ENCODE results near the gene PEDS1. TPM values are rescaled to one million over a fixed set of nuclear protein-coding genes. Genes with fewer than 3 reads are reported as not detected.

Gene PEDS1
- total and polyA plus RNA-seq, 2 of the 13 experiments (the other 11 are each of a cell fraction or from before 2014, with no cell fraction given) = 30.5 to 93.9 TPM

GRCh38 chr20:50115041-50115512 lies 38.4 kb downstream of the PEDS1 start (continued):
- TF ChIP-seq, protein P1, sequence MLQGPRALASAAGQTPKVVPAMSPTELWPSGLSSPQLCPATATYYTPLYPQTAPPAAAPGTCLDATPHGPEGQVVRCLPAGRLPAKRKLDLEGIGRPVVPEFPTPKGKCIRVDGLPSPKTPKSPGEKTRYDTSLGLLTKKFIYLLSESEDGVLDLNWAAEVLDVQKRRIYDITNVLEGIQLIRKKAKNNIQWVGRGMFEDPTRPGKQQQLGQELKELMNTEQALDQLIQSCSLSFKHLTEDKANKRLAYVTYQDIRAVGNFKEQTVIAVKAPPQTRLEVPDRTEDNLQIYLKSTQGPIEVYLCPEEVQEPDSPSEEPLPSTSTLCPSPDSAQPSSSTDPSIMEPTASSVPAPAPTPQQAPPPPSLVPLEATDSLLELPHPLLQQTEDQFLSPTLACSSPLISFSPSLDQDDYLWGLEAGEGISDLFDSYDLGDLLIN (CRISPR knock-in tag; IDR thresholded peaks at IDR 0.05; ENCODE audit: borderline replicate concordance) = no peak
- TF ChIP-seq ZNF17 (CRISPR knock-in tag; IDR thresholded peaks at IDR 0.05) = no peak
- TF ChIP-seq TMF1 (CRISPR knock-in tag; IDR thresholded peaks at IDR 0.05; ENCODE audit: low read depth) = no peak
- TF ChIP-seq, protein P2, sequence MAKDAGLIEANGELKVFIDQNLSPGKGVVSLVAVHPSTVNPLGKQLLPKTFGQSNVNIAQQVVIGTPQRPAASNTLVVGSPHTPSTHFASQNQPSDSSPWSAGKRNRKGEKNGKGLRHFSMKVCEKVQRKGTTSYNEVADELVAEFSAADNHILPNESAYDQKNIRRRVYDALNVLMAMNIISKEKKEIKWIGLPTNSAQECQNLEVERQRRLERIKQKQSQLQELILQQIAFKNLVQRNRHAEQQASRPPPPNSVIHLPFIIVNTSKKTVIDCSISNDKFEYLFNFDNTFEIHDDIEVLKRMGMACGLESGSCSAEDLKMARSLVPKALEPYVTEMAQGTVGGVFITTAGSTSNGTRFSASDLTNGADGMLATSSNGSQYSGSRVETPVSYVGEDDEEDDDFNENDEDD (CRISPR knock-in tag; IDR thresholded peaks at IDR 0.05; ENCODE audit: borderline replicate concordance) = no peak
- TF ChIP-seq CEBPG (CRISPR knock-in tag; IDR thresholded peaks at IDR 0.05) = peak; percentile 13; the same call in 1 of the 2 replicates
- TF ChIP-seq ZNF547 (CRISPR knock-in tag; IDR thresholded peaks at IDR 0.05) = 0 out of 2 replicates have a peak, but pooled peaks have one; percentile 74
- TF ChIP-seq JDP2 (CRISPR knock-in tag; IDR thresholded peaks at IDR 0.05; ENCODE audit: borderline replicate concordance) = no peak
- 0 out of 2 replicates have a peak, but pooled peaks have one; percentile 23 for TF ChIP-seq ZNF44 (CRISPR knock-in tag; IDR thresholded peaks at IDR 0.05)
- TF ChIP-seq HHEX (CRISPR knock-in tag; IDR thresholded peaks at IDR 0.05) = no peak
- TF ChIP-seq ZNF263 (CRISPR knock-in tag; IDR thresholded peaks at IDR 0.05) = no peak
- no peak for TF ChIP-seq ZBTB46 (CRISPR knock-in tag; IDR thresholded peaks at IDR 0.05; ENCODE audit: borderline replicate concordance)
- 0 out of 2 replicates have a peak, but pooled peaks have one; percentile 39 for TF ChIP-seq BRD4 (CRISPR knock-in tag; IDR thresholded peaks at IDR 0.05)
- TF ChIP-seq, protein P3, sequence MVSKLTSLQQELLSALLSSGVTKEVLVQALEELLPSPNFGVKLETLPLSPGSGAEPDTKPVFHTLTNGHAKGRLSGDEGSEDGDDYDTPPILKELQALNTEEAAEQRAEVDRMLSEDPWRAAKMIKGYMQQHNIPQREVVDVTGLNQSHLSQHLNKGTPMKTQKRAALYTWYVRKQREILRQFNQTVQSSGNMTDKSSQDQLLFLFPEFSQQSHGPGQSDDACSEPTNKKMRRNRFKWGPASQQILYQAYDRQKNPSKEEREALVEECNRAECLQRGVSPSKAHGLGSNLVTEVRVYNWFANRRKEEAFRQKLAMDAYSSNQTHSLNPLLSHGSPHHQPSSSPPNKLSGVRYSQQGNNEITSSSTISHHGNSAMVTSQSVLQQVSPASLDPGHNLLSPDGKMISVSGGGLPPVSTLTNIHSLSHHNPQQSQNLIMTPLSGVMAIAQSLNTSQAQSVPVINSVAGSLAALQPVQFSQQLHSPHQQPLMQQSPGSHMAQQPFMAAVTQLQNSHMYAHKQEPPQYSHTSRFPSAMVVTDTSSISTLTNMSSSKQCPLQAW (CRISPR knock-in tag; IDR thresholded peaks at IDR 0.05) = peak; percentile 2; the same call in 1 of the 2 replicates
- no peak for TF ChIP-seq ZBTB1 (CRISPR knock-in tag; IDR thresholded peaks at IDR 0.05; ENCODE audit: borderline replicate concordance)
- TF ChIP-seq ZSCAN25 (CRISPR knock-in tag; IDR thresholded peaks at IDR 0.05) = no peak
- TF ChIP-seq PITX1 (CRISPR knock-in tag; IDR thresholded peaks at IDR 0.05) = no peak
- 0 out of 2 replicates have a peak, but pooled peaks have one; percentile 24 for TF ChIP-seq FOXJ3 (CRISPR knock-in tag; IDR thresholded peaks at IDR 0.05; ENCODE audit: borderline replicate concordance)
- TF ChIP-seq THYN1 (CRISPR knock-in tag; IDR thresholded peaks at IDR 0.05; ENCODE audit: borderline replicate concordance, low read depth) = no peak
- TF ChIP-seq ZMAT3 (CRISPR knock-in tag; conservative IDR thresholded peaks at IDR 0.05) = 0 out of 2 replicates have a peak, but pooled peaks have one; percentile 2
- no peak for TF ChIP-seq TCF12 (IDR thresholded peaks at IDR 0.05)
- 0 out of 2 replicates have a peak, but pooled peaks have one; percentile 34 for TF ChIP-seq TCF12 (CRISPR knock-in tag; IDR thresholded peaks at IDR 0.05)
- TF ChIP-seq MXD1 (CRISPR knock-in tag; IDR thresholded peaks at IDR 0.05) = no peak
- TF ChIP-seq ZNF207 (IDR thresholded peaks at IDR 0.05; ENCODE audit: borderline replicate concordance) = no peak
- no peak for TF ChIP-seq SMAD1 (CRISPR knock-in tag; IDR thresholded peaks at IDR 0.05; ENCODE audit: borderline replicate concordance, low read depth)
- no peak for TF ChIP-seq ZNF143 (CRISPR knock-in tag; IDR thresholded peaks at IDR 0.05)
- no peak for TF ChIP-seq PHF5A (CRISPR knock-in tag; IDR thresholded peaks at IDR 0.05; ENCODE audit: low read depth, unreplicated experiment)
- no peak for TF ChIP-seq CHD2 (IDR thresholded peaks at IDR 0.05; ENCODE audit: low read depth, low read length)

Measured in HepG2 (cell line).